Peyer's patch (tissue), 4 donors: Measurements from ENCODE around the gene VILL.

Experiments
- CTCF ChIP-seq, 6 experiments: fragments of 450-650 bp in 4 of 6; fragments of 200-600 bp in 2 of 6; sonication (generic) in 1 of 6; IDR thresholded peaks; one replicate each; pipeline ENCODE4 v1.5.1; 2017 to 2019; ENCODE audit warnings: antibody characterized with exemption in 6 of 6, mild to moderate bottlenecking in 3 of 6, moderate library complexity in 1 of 6
- POLR2A ChIP-seq, 2 donors: fragments of 450-650 bp; IDR thresholded peaks; one replicate each; pipeline ENCODE4 v1.5.1; 2017; ENCODE audit warnings: antibody characterized with exemption in 2 of 2, mild to moderate bottlenecking in 2 of 2, moderate library complexity in 2 of 2

- no peak for TF ChIP-seq POLR2A (IDR thresholded peaks at IDR 0.05)
- TF ChIP-seq CTCF (IDR thresholded peaks at IDR 0.05): no peak
Measured at GRCh38 chr3:38038447-38038911, 47.9 kb downstream of the VILL start.
